H1 (cell line): ENCODE results near the gene RBMS2. TPM values are rescaled to one million over a fixed set of nuclear protein-coding genes. Genes with fewer than 3 reads are reported as not detected.

ENCODE experiments used
- polyA plus RNA-seq, 7 experiments: library from polyadenylated mRNA; depleted of rRNA in 3 of 7; stranded (reverse) in 5 of 7; unstranded in 2 of 7; fragments of >200 nt in 5 of 7; fragments of 200-250 nt in 2 of 7; gene quantifications; 1 replicate in 5 of 7; 2 replicates in 1 of 7; 4 replicates in 1 of 7; pipeline versions ENCODE4 v1.2.1 to v1.2.3, GENCODE V29; 2011 to 2013; ENCODE audit warnings: missing spikeins in 2 of 7, mixed read lengths in 2 of 7
- total RNA-seq: library from RNA; stranded (reverse); fragmentation: NEBNext Ultra II Directional; extraction: Animal tissue kit (Norgen Biotek cat#: 25700); gene quantifications from 2 replicates; pipeline ENCODE4 v1.2.1, GENCODE V29; 2021
- TF ChIP-seq, protein P1 (sequence below): fragments of 300-600 bp; sonication (generic); IDR thresholded peaks from 2 replicates; pipeline ENCODE4 v1.7.1; 2012; ENCODE audit warnings: low read length, moderate library complexity, mild to moderate bottlenecking, inconsistent platforms; ENCODE audit not compliant: insufficient replicate concordance

RBMS2 gene
- total and polyA plus RNA-seq, 2 of the 8 experiments (the other 6 are each of a cell fraction or from before 2014, with no cell fraction given), result 9.6 to 31.3 TPM

- TF ChIP-seq, protein P1, sequence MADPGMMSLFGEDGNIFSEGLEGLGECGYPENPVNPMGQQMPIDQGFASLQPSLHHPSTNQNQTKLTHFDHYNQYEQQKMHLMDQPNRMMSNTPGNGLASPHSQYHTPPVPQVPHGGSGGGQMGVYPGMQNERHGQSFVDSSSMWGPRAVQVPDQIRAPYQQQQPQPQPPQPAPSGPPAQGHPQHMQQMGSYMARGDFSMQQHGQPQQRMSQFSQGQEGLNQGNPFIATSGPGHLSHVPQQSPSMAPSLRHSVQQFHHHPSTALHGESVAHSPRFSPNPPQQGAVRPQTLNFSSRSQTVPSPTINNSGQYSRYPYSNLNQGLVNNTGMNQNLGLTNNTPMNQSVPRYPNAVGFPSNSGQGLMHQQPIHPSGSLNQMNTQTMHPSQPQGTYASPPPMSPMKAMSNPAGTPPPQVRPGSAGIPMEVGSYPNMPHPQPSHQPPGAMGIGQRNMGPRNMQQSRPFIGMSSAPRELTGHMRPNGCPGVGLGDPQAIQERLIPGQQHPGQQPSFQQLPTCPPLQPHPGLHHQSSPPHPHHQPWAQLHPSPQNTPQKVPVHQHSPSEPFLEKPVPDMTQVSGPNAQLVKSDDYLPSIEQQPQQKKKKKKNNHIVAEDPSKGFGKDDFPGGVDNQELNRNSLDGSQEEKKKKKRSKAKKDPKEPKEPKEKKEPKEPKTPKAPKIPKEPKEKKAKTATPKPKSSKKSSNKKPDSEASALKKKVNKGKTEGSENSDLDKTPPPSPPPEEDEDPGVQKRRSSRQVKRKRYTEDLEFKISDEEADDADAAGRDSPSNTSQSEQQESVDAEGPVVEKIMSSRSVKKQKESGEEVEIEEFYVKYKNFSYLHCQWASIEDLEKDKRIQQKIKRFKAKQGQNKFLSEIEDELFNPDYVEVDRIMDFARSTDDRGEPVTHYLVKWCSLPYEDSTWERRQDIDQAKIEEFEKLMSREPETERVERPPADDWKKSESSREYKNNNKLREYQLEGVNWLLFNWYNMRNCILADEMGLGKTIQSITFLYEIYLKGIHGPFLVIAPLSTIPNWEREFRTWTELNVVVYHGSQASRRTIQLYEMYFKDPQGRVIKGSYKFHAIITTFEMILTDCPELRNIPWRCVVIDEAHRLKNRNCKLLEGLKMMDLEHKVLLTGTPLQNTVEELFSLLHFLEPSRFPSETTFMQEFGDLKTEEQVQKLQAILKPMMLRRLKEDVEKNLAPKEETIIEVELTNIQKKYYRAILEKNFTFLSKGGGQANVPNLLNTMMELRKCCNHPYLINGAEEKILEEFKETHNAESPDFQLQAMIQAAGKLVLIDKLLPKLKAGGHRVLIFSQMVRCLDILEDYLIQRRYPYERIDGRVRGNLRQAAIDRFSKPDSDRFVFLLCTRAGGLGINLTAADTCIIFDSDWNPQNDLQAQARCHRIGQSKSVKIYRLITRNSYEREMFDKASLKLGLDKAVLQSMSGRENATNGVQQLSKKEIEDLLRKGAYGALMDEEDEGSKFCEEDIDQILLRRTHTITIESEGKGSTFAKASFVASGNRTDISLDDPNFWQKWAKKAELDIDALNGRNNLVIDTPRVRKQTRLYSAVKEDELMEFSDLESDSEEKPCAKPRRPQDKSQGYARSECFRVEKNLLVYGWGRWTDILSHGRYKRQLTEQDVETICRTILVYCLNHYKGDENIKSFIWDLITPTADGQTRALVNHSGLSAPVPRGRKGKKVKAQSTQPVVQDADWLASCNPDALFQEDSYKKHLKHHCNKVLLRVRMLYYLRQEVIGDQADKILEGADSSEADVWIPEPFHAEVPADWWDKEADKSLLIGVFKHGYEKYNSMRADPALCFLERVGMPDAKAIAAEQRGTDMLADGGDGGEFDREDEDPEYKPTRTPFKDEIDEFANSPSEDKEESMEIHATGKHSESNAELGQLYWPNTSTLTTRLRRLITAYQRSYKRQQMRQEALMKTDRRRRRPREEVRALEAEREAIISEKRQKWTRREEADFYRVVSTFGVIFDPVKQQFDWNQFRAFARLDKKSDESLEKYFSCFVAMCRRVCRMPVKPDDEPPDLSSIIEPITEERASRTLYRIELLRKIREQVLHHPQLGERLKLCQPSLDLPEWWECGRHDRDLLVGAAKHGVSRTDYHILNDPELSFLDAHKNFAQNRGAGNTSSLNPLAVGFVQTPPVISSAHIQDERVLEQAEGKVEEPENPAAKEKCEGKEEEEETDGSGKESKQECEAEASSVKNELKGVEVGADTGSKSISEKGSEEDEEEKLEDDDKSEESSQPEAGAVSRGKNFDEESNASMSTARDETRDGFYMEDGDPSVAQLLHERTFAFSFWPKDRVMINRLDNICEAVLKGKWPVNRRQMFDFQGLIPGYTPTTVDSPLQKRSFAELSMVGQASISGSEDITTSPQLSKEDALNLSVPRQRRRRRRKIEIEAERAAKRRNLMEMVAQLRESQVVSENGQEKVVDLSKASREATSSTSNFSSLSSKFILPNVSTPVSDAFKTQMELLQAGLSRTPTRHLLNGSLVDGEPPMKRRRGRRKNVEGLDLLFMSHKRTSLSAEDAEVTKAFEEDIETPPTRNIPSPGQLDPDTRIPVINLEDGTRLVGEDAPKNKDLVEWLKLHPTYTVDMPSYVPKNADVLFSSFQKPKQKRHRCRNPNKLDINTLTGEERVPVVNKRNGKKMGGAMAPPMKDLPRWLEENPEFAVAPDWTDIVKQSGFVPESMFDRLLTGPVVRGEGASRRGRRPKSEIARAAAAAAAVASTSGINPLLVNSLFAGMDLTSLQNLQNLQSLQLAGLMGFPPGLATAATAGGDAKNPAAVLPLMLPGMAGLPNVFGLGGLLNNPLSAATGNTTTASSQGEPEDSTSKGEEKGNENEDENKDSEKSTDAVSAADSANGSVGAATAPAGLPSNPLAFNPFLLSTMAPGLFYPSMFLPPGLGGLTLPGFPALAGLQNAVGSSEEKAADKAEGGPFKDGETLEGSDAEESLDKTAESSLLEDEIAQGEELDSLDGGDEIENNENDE, result no peak
These were observed 105.1 kb downstream of the RBMS2 start (continued) for GRCh38 chr12:56626701-56627100.
